Umbilical cord (tissue), 2 donors: ENCODE data around the gene AMPD2. TPM values are rescaled to one million over a fixed set of nuclear protein-coding genes. Genes with fewer than 3 reads are reported as not detected.
"Not testable (repeated sequence)": the region's sequence is repeated elsewhere in the genome, so short reads cannot be mapped to it uniquely, and the experiment has no call there.

Source experiments
- DNase-seq: peaks from one replicate; pipeline ENCODE4 v3.0.0-alpha.2; 2015; ENCODE audit warnings: low spot score
- total RNA-seq: library from RNA; depleted of rRNA; stranded (reverse); fragments of >200 nt; gene quantifications from one replicate; pipeline ENCODE4 v1.2.3, GENCODE V29; 2014; ENCODE audit warnings: low replicate concordance; ENCODE audit not compliant: insufficient read depth

AMPD2 gene
- total RNA-seq, 1 donor from 2014 or later, result 76.8 TPM

DNA sequence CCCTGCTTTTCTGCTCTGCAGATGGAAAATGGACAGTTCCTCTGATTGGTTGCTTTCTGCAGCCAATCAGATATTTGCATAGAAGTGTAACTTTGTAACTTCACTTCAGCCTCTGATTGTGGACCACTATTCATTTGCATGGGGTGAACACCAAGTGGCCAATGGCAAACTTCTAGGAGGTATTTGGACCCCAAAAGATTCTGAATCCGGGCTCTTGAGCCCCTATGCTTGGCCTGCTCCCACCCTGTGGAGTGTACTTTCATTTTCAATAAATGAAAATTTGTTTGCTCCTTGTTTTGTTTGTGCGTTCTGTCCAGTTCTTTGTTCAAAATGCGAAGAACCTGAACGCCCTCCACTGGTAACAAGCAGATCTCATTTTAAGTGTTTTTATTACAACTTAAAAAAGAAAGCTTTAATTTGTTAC lies 29.9 kb downstream of the AMPD2 start:
- peak; percentile 59 for DNase-seq

DNA sequence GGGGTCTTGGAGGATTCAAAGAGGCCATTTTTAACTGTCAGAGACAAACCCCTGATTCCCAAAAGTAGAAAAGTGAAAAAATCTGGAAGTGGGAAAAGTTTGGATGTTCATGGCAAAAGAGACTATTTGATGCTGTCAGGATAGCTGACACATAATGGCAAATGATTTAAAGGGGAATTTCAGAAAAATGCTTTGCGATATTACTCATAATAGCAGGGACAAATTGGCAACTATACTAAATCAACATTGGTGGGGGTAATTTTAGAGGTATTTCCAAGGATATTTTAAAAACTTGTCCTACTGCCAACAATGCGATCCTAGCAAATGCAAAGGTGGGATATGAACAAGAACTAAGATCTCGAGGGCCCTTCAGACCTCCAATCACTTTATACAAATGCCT lies 31.0 kb downstream of the AMPD2 start:
- DNase-seq, result no peak

DNA sequence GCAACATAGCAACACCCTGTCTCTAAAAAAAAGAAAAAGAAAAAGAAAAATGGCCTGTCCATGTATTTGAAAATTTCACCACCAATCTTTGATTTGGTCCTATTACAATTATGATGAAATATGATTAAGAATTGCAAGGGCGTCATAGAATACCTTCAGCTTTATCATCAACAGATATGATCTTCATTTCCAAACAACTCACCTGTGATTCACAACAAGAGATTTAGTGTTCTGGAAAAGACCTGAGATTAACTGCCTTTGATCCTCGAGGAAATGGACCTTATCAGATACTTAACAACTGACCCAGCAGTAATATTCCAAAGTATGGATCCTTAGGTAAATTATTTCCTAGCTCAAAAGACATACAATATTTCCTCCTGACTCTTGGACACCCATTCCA lies 32.8 kb downstream of the AMPD2 start:
- no peak for DNase-seq

DNA sequence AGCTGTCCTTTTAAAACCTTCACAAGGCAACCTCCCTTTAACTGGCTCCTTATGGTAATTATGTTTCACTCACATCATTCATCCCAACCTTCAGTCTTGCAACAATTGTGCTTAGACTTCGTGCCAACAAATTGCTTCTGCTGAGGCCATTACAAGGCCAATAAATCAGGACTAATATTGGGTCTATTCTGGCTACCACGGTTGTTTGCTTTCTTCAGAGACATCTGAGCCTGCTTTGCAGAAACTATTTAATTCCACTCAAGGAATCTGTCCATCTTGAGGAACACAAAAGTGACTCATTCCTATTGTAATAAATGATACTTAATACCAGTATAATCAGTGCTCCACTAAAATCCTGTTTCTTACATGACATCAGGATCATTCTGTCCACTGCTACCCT lies 33.7 kb downstream of the AMPD2 start:
- no peak for DNase-seq

DNA sequence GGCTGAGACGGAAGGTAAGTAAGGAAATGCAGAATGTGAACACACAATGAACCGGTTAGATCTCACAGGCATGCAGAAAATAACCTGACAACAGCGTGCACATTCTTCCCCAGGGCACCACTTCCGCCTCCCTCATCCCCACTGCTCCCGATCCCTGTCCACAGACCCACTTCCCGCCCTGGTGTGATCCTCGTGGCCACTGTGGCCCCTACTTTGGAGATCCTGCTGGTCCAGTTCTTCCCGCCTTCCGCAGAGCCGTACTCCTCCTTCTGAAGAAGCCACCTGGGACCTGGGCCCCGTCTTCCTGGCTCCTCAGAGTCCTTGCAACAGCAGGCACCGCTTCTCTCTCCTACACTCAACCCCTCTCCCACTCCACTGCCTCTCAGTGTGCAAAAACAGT lies 34.9 kb downstream of the AMPD2 start:
- DNase-seq, result no peak

DNA sequence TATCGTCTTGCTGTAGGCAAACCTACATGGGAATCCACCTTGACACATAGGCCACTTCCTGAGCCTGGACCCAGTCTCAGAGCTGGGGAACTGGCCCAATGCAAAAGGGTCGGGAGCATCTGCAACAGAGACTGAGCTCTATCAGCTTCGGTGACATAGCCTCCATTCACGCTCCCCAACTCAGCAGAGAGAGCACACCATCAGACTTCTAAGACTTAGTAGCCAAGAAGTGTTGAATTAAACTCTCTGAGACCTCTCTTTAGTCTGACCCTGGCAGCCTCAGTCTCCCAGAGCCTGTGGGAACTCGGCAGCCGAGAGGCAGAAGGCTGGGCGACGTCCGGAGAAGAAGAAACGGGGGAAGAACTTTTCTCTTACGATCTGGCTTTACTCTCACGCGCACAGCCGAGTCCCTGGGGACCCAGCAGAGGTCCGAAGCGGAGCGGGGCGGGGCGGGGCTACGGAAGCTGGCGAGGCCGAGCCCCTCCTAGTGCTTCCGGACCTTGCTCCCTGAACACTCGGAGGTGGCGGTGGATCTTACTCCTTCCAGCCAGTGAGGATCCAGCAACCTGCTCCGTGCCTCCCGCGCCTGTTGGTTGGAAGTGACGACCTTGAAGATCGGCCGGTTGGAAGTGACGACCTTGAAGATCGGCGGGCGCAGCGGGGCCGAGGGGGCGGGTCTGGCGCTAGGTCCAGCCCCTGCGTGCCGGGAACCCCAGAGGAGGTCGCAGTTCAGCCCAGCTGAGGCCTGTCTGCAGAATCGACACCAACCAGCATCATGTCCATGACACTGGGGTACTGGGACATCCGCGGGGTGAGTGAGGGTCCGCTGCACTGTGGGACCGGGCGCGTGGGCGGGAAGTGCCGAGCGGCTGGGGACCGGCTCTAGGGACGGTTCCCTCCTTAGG lies 36.2 kb downstream of the AMPD2 start, which contains the start of gene GSTM4:
TSS of gene GSTM4 (plus strand) at position 485 of the 905 bp plus-strand sequence. CDS start at position 776, 291 bp downstream.
- peak; percentile 88 for DNase-seq

DNA sequence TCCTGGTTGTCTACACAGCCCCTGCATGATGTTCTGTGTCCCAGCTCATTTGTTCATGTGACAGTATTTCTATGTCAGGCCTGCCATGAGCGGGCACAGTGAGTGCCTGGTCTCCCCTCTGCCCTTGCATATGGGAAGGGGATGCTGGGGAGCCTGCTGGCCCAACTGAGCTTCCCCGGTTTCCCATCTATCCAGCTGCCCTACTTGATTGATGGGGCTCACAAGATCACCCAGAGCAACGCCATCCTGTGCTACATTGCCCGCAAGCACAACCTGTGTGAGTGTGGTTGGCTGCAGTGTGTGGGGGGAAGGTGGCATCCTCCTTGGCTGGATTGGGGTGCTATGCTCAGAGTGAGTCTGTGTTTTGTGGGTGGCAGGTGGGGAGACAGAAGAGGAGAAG lies 37.8 kb downstream of the AMPD2 start:
- DNase-seq, result no peak

DNA sequence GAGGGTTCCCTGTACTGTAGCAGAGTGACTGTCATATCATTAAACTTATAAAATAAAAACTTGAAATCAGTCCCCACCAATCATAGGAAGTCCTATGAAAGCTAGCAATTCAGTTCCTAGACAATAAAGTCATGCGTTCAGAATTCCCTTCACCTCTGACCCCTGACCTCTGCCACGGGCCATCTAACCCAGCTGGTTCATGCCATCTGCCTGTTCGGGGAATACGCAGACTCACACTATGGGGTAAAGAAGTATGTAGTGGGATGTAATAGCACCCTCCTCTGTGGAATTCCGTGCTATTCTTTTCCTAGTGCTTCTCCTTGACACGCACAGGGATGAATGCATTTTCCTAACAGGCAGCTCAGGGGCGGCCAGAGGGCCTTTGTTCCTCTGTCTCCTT lies 38.3 kb downstream of the AMPD2 start:
- no peak for DNase-seq

DNA sequence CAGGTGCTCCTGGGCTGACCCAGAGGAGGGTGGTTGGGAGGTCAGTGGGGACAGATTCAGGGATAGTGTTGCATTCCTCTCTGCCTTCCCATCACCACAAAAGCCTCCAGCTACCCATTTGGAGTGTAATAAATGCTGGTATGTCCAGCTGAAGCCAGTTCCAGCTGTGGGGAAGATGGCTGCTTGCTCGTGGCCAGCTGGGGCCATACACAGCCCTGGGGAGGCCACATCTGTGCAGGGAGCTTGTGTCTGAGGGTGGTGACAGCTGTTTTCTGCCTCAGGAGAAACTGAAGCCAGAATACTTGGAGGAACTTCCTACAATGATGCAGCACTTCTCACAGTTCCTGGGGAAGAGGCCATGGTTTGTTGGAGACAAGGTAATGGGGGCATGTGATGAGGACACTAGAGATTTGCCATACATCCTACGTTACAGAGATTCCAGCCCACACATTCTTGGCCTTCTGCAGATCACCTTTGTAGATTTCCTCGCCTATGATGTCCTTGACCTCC lies 39.0 kb downstream of the AMPD2 start:
- no peak for DNase-seq

DNA sequence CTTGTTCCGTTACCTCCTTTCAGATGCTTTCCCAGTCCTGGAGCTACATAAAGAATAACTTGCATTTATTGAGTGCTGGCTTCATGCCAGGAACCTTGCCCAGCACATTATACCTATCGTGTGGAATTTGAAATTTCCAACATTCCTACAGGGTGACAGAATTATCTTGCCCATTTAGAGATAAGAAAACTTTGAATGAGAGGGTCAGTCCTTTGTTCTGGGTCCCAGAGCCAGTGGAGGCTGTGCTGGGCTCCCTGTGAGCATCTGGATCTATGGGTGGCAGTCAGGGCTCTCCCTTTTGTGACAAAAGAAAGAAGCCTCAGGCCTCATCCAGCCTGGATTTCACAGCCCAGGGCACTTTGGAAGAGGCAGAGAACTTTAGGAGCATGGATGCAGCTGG lies 39.5 kb downstream of the AMPD2 start:
- DNase-seq, result no peak

DNA sequence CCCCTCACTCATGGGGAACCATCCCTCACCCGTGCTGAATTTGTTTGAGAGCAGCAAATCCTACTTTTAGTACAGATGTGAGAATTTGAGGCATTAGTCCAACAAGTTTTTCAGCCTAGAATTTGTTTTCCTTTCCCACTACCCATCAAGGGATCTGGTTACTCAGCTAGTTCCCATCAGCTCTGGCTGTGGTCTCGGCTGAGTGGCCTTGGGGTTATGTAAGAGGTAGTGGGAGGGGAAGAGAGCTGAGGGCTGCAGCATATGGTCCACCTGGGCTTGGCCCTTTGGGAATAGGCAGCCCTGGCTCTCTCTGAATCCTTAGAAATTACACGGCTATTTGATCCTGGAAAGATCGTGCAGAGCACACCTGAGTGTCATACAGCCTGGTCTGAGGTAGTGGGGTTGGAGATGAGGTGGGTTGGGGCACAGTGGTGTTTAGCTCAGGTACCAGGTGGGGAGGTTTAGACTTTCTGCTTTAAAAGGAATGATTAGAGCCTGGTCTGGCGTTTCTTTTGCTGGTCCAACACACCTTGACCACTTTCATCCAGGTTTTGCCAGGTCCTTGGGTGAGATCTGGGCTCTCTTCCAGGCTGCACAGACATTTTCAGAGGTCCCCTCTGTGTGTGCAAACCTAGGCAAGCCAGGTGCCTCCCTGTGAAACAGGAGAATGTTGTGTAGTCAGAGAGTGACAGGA lies 40.5 kb downstream of the AMPD2 start:
- no peak for DNase-seq

DNA sequence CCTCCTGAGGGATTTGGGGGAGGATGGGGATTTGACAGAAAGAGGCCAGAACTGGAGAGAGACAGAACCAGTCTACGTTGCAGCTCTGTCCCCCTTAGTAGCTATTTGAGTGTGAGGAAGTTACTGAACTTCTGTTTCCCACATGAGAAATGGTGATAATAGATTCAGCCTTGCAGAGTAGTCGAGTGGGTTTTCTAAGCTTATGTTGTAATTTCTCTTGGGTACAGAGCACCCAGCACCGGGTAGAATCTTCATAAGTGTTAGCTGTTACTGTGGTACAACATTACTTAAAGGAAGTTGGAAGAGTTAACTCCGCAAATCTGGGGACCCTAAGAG lies 41.0 kb downstream of the AMPD2 start:
- DNase-seq, result not testable (repeated sequence)

DNA sequence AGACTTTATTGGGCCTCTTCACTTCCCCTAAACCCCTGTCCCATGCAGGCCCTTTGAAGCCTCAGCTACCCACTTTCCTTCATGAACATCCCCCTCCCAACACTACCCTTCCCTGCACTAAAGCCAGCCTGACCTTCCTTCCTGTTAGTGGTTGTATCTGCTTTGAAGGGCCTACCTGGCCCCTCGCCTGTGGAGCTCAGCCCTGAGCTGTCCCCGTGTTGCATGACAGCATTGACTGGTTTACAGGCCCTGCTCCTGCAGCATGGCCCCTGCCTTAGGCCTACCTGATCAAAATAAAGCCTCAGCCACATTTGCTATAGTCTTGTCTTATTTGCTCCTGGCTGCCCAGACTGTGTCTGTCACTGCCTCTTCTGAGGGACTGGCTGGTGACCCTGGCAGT lies 41.8 kb downstream of the AMPD2 start:
- no peak for DNase-seq

DNA sequence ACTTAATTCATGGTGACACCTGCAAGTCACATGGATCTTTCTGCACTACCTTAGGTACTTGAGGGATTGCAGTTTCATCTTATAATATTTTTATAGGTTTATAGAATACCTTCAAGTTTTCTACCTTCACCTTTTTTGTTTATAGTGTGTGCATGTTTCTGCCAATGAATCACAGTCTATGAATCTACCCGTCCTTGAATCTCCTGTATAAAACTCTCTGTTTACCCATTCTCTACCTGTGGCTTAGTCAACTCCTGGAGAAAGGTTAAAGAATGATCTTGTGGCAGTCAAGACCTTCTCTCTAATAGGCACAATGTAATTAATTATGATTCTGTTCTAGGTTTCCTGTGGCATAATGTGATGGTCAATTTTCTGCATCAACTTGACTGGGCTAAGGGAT lies 45.0 kb downstream of the AMPD2 start:
- DNase-seq, result no peak

DNA sequence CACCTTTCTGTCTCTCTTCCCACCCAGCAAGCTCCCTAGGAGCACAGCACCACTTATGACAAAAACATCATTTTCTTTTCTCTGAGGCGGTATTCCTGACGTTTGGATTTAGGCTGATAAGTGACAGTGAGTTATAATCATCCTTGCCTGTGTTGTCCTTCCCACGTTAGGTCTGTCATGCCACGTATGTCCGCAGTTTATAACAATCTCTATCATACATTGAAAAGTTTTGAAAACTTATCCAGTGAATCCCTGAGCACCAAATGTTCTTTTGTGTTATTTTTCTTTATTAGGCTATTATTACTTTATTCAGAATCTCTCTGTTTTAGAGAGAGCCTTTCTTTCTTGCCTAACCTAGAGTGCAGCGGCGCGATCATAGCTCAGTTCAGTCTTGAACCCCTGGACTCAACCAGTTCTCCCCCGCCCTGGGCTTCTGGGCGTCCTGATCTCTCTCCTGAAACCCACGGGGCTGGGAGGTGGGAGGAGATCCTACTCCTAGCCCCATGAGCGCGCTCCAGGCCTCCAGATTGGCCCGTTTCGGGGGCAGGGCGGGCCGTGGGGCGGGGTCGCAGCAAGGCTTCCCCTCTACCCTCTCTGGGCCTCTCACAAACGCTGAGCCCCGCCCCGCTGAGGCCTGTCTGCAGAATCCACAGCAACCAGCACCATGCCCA lies 48.0 kb downstream of the AMPD2 start, which contains the start of gene GSTM2:
TSS of gene GSTM2 (plus strand) at position 606 of the 671 bp plus-strand sequence. CDS start at position 665, 59 bp downstream.
- DNase-seq, result peak; percentile 98

DNA sequence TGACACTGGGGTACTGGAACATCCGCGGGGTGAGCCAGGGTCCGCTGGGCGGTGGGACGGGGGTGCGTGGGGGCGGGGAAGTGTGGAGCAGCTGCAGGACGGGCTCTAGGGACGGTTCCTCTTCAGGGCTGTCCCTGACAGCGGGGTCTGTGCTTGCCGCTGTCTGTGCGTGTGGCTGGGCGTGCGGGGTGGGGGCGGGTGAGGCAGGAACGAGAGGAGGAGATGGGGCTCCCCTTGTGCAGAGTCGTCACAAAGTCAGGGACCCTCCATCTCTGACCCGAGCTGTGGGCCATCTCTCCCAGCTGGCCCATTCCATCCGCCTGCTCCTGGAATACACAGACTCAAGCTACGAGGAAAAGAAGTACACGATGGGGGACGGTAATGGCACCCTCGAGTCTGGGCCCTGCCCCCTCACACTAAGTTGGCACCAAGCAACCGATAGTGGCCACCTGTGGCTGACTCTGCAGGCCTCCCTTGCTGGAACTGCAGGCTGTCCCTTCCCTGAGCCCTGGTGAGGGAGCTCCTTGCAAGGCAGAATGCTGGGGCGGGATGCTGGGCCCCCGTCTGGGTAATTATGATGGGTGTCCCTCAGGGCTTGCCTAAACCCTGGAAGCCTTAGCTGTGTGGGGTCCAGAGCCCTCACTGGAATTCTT lies 48.6 kb downstream of the AMPD2 start:
- DNase-seq, result no peak

DNA sequence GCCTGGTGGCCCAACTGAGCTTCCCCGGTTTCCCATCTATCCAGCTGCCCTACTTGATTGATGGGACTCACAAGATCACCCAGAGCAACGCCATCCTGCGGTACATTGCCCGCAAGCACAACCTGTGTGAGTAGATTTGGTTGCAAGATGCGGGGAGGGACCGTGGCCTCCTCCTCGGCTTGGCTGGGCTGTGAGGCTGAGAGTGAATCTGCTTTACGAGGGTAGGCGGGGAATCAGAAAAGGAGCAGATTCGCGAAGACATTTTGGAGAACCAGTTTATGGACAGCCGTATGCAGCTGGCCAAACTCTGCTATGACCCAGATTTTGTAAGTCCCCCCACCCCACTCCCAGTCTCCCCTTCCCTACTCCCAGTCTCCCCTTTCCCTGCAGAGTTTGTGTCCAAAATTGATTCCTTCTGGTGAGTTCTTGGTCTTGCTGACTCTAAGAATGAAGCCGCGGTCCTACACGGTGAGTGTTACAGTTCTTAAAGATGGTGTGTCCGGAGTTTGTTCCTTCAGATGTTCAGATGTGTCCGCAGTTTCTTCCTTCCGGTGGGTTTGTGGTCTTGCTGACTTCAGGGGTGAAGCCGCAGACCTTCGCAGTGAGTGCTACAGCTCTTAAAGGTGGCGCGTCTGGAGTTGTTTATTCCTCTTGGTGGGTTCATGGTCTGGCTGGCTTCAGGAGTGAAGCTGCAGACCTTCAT lies 49.8 kb downstream of the AMPD2 start:
- DNase-seq, result peak; percentile 0

DNA sequence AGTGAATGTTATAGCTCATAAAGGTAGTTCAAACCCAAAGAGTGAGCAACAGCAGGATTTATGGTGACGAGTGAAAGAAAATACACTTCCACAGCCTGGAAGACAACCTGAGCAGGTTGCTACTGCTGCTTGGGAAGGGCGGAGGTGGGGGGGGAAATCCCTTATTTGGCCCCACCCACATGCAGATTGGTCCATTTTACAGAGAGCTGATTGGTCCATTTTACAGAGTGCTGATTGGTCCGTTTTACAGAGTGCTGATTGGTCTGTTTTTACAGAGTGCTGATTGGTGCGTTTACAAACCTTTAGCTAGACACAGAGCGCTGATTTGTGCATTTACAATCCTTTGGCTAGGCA lies 50.3 kb downstream of the AMPD2 start:
- DNase-seq, result not testable (repeated sequence)

DNA sequence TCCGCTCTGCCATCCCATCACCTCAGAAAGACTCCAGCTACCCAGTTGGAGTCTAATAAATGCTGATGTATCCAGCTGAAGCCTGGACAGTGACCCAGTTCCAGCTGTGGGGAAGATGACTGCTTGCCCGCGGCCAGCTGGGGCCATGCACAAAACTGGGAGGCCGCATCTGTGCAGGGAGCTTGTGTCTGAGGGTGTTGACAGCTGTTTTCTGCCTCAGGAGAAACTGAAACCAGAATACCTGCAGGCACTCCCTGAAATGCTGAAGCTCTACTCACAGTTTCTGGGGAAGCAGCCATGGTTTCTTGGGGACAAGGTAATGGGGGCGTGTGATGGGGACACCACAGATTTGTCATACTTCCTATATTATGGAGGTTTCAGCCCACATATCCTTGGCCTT lies 51.4 kb downstream of the AMPD2 start:
- no peak for DNase-seq

DNA sequence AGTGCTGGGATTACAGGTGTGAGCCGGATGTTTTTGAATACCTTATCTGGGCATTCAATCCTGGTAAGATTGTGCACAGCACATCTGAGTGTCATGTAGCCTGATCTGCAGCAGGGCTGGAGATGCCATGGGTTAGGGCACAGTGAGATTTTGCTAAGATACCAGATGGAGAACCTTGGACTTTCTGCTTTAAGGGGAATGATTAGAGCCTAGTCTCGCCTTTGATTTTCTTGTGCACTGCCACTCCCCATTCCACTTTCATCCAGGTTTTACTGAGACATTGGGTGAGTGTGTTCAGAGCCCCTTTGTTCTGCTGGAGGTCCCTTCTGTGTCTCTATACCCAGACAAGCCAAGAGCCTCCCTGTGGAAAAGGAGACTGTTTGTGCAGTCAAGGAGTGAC lies 54.2 kb downstream of the AMPD2 start:
- DNase-seq, result not testable (repeated sequence)
